ENCODE measurements around the gene UNC13D. TPM values are rescaled to one million over a fixed set of nuclear protein-coding genes. Genes with fewer than 3 reads are reported as not detected.

The UNC13D gene
- total and polyA plus RNA-seq, 9 of the 15 experiments (the other 6 are each of a cell fraction or from before 2014, with no cell fraction given): 0.86 to 244 (median 69.2) TPM

GRCh38 chr17:75843577-75844529 is at the start of gene UNC13D (continued):
- TF ChIP-seq E2F6 (IDR thresholded peaks at IDR 0.05; ENCODE audit: borderline replicate concordance in 1 of 2, extremely low read depth in 1 of 2, insufficient read depth in 1 of 2, insufficient read length in 1 of 2, low read depth in 1 of 2, low read length in 1 of 2, poor library complexity in 1 of 2, severe bottlenecking in 1 of 2): peak in 1 of 2 experiments; percentile 23
- peak; percentile 42 for TF ChIP-seq BHLHE40 (IDR thresholded peaks at IDR 0.05; ENCODE audit: low read length)
- TF ChIP-seq JUN (IDR thresholded peaks at IDR 0.05; ENCODE audit: borderline replicate concordance, low read depth, low read length): peak; percentile 89
- 0 out of 2 replicates have a peak, but pooled peaks have one; percentile 47 for TF ChIP-seq JUN (CRISPR knock-in tag; IDR thresholded peaks at IDR 0.05; ENCODE audit: borderline replicate concordance)
- peak; percentile 88; the same call in 1 of the 2 replicates for TF ChIP-seq ZNF592 (IDR thresholded peaks at IDR 0.05)
- peak; percentile 92 for TF ChIP-seq POLR2G (IDR thresholded peaks at IDR 0.05; ENCODE audit: low read depth, low read length)
- peak; percentile 92 for TF ChIP-seq CXXC5 (CRISPR knock-in tag; IDR thresholded peaks at IDR 0.05)
- TF ChIP-seq NEUROD1 (IDR thresholded peaks at IDR 0.05; ENCODE audit: borderline replicate concordance, low read depth, low read length, partially characterized antibody): peak; percentile 30
- peak; percentile 24; the same call in 1 of the 2 replicates for TF ChIP-seq ZSCAN32 (CRISPR knock-in tag; IDR thresholded peaks at IDR 0.05)
- TF ChIP-seq ZFP30 (CRISPR knock-in tag; IDR thresholded peaks at IDR 0.05; ENCODE audit: borderline replicate concordance): no peak
- no peak for TF ChIP-seq SREBF1 (IDR thresholded peaks at IDR 0.05; ENCODE audit: borderline replicate concordance, low read depth, low read length)
- TF ChIP-seq IRF2 (CRISPR knock-in tag; IDR thresholded peaks at IDR 0.05): no peak
- TF ChIP-seq TBL1XR1 (IDR thresholded peaks at IDR 0.05; ENCODE audit: low read length in 2 of 2): 0 out of 4 replicates have a peak, but pooled peaks of 1 of the 2 experiments have one; percentile 38
- peak in 1 of 2 experiments; percentile 31; a peak in 1 of 4 replicates for TF ChIP-seq SIN3A (IDR thresholded peaks at IDR 0.05; ENCODE audit: borderline replicate concordance in 2 of 2, control insufficient read depth in 1 of 2, low read depth in 2 of 2, low read length in 2 of 2)
- TF ChIP-seq CBX3 (IDR thresholded peaks at IDR 0.05; ENCODE audit: borderline replicate concordance in 1 of 2, low read length in 2 of 2): no peak
- no peak for TF ChIP-seq POU5F1 (IDR thresholded peaks at IDR 0.05; ENCODE audit: borderline replicate concordance, low read depth, low read length, partially characterized antibody)
- no peak; the same call in 1 of the 2 replicates for TF ChIP-seq THRB (CRISPR knock-in tag; conservative IDR thresholded peaks at IDR 0.05)
- TF ChIP-seq FUS (optimal IDR thresholded peaks at IDR 0.05; ENCODE audit: low read depth, low read length): no peak
